GF-D8 (cell line): ENCODE measurements around the gene RALGAPA2.
A peak's percentile ranks its signal among the peaks of the same experiment; 100 is the strongest.

Source experiments
- DNase-seq: peaks from one replicate; lab custom pipeline; 2025; lab: John Stamatoyannopoulos, UW

The RALGAPA2 gene

DNA sequence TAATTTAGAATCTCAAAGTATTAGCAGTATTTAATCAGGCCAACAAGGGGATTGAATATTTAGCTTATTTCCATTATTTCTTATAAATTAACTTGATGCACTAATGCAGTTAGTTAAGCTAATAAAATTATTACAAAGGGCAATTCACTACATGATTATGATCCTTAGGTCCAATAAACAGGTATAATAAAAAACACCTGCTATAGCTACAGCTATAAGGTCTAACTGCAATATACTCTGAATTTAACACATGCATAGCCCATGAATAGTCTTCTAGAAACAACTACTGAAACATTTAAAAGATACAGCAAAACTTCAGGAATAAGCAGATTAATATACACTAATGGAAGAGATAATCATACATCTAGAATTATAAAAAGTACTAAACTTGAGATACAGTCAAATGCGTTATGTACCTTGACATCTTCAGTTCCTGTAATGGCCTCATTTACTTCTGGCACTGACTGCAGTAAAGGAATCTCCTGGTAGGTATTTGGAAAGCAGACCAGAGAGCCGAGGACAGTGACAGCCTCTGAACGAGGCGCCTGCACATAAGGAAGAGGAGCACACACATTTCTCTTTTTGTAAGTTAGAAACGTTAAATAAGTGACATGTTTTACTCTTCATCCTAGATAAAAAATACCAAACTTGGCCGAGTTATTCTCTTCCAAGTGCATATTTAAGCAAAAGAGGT, 176.1 kb downstream of the RALGAPA2 start:
- no peak for DNase-seq

DNA sequence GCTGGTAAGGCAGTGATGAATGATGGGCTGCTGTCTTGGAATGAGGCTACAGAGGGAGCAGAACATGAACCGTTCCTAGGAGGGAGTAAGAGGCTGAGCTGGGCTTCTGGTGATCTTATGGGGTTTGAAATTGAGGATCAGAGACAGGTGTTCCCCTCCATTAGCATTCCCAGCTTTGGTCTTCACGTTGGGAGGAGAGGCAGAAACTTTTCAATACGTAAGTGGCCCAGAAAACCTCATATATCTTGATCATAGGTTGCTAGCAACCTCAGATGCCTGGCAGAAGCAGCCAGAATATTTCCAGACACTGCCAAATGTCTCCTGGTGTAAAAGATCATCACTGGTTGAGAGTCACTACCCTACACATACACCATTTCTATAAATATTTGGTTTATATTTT, 177.4 kb downstream of the RALGAPA2 start:
- no peak for DNase-seq

DNA sequence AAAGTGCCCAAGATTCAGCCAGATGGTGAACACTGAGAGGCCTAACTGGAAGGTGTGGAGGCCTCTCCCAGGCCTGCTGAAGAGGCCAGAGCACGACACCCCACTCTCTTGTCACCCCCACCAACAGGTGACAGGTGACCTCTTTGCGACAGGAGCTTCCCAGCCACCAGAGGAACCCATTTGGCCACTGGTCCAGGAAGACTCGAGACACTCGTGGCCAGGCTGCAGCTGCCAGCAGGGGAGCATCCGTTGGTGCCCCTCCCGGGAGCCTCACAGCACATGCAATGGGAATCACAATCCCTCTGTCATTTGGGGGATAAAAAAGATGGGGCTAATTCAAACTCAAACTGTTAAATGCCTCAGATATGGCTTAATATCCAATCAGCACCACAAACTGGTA, 181.2 kb downstream of the RALGAPA2 start:
- no peak for DNase-seq

DNA sequence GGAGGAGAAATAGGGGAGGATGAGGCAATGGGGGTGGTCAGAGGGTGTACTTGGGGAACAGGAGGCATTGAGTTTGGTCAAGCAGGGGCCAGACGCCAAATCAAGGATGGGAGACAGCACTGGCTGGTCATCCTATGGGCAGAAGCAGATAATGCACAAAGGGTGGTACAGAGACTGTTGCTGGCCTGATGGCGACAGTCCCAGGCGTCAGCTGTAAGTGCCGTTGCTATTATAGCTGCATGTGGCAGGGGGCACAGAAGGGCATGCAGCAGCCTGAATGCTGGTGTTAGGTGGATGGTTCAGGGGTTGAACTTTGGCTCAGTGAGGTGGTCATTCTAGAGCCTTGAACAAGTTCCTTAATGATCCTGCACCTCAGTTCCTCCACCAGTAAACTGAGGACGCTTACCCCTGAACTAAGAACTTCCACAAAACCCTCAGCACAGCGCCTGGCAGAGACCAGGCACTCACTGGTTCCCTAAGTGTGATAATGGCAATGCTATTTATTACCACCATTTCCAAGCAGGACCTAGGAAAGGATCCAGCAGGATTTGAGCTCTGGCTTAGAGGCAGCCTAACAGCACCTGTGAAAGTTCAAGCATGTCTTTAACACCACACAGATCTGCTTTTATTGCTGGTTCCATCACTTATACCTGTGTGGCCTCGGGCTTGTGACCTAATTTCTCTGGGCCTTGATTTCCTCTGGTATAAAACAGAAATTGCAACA, 181.9 kb downstream of the RALGAPA2 start:
- no peak for DNase-seq

DNA sequence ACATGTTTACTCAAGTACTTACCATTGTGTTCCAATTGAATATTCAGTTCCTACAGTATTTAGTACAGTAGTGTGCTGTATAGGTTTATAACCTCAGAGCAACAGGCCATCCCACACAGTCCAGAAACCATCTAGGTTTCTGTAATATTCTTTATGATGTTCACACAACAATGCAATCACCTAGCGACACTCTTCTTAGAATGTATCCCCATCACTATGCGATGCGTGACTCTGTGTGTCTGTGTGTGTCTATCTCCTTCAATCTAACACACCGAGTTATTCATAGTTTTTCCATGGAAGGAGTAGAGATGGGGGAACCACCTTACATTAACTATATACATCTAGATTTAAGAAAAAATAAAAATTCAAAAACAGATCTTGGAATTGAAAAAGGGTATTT, 182.8 kb downstream of the RALGAPA2 start:
- no peak for DNase-seq

DNA sequence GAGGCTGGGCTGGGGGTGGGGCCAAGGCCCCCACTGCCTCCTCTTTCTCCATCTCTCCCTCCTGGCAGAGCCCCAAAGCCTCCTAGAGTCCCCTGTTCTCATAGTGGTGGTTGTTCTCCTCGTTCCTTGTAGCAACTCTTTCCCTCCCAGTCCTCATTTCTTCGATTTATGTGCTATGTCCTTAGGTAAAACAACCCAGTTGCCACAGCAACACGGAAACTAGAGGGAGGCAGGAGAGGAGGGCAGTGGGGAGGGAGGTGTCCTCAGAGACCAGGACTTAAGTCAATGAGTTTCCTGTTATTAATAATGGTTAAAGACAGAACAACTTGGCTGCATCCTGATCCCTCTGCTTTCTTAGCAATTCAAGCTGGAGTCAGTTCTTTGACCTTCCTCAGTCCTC, 183.6 kb downstream of the RALGAPA2 start:
- no peak for DNase-seq

DNA sequence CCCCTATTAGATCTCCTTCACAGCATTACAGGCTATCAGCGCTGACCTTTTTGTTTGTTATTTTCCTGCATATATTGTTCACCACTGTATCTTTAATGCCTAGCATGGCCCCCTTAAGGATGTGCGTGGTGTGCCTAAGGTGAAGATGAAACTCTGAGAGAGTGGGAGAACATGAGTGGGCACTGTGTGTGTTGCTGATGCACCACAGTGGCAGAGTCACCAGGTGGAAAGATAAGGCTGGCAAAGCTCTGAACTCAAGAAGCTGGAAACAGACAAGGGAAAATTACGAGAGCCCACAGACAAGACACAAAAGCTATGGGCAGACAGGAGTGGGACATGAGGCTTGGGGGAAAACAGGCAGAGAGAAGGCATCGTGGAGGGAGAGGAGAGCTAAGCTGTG, 184.8 kb downstream of the RALGAPA2 start:
- DNase-seq: no peak

DNA sequence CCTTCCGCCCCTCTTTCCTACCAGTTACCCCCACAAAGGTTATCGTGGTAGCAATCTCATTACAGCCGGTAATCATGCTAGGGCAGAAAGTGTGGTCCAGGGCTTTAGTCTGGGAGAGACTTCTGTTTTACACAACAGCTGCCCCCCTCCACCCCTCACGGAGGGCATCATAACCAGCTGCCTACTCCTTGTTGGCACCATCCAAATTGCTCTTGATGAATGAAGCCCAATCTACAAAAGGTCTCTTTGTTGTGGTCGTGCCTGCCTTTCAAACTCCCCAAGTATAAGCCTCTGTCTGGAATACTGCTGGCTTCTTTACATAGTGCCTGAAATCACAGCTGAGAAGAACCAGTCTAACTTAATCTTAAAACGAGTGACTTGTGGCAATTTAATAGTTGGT, 186.7 kb downstream of the RALGAPA2 start:
- DNase-seq: no peak

DNA sequence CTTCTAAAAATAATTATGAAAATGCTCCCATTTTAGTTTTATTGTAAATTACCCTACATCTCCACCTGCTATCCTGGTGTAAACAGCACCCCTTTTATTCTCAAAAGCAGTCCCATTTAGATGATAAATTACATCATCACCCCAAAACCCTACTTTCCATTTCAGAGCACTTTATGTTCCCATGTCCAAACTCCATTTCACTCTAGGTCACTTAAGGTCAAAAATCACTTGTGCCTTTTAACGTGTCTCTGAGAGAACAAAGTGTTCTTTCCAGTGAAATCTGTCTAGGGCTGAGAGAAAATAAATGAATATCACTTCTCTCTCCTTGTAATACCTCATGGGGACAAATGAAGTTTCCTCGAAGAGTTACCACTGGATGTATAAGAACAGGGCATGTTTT, 187.2 kb downstream of the RALGAPA2 start:
- DNase-seq: no peak

DNA sequence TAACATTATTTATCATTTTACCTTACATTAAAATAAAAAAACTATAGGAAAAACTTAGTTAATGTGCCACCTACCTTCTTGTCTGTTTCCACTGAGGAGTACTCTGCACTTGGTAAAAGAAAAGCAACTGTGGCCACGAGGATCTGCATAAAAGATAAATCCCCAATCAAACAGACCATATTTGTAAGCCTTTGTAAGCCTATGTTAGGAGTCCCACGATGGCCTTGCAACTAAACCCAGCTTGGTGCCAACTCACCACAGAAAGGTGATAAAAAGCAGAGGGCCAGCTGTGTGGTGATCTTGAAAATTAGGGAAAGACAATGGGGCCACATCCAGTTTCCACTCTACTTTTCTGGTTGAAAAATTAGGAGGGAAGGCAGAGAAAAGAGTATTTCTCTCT, 187.7 kb downstream of the RALGAPA2 start:
- no peak for DNase-seq

DNA sequence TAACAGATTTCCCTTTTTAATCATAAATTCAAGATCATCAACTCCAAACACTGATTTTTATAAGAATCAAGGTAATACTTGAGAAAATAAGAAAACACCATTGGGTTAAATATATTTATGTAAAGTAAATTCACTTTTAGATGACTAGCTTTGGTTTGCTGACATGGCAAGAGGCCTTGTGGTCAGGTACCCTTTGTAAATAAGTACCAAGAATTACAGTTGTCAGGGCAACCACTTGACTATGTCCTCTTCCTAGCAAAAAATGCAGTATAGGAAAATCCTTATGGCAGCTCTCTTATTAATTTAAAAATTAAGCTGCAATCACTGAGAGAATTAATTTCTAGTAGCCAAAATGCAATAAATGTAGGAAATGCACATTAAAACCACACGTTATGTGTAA, 190.7 kb downstream of the RALGAPA2 start:
- DNase-seq: no peak

DNA sequence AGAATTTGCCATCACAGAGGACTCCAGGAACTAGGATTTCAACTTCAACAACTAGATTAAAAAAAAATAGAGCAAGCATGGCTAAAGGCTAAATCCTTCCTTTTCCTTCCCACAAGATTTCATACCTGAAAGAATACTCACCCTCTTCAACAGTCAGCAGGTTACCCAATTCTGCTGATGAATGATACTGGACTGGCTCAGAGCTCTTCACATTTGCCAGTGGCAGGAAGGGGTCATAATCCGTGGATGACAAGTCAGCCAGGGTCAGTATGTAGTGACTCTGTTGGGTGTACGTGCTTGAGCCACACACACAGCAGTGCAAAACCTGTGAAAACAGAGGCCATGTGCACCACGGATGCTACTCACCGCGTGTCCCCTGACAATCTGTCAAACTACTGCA, 191.7 kb downstream of the RALGAPA2 start:
- no peak for DNase-seq

DNA sequence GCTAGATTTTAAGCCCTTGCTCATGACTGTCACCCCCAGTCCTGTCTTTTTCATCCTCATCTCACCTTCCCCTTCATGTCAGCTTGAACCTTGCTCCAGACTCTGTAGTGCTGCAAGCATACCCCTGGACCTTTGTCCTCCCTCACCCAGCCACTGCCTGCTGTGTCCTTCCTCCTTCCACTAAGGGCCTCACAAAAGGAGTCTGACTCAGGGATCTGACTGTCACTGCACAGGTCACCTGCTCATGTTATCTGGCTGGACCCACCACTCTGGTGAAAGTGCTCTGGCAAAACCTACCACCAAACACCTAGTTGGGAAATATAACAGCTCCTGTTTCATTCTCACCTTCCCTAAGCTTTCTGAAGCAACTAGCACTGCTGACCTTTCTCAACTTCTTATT, 193.2 kb downstream of the RALGAPA2 start:
- no peak for DNase-seq

DNA sequence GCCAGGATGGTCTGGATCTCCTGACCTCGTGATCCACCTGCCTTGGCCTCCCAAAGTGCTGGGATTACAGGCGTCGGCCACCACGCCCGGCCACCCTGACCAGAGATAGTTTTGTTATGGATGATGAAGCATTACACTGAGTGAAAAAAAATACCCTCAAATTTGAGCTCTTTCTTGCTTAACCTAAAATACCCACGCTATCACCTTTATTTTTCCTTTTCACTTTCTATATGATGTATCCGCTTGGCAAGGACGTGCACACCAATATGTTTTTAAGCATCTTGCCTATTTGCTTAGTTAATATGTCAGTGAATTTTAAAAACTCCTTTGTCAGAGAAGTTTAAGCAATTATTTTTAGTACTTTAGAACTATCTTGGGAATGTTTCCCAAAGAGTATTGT, 194.2 kb downstream of the RALGAPA2 start:
- no peak for DNase-seq

DNA sequence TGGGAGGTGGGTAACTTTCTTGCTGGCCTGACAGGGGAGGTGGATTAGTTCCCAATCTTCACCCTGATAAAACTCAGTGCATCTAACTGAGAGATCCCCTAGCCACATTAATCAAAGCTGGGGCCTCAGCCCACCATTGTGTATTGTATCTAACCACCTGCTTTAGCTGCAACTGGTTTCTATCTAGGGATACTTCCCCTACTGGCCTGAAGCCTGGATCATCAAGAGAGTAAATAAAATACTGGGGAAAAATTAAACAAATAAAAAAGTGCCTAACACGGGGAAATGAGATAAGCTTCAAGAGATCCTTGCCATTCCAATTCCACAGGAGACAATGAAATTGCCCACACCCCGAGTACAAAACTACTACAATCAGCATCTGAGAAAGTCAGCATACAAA, 195.1 kb downstream of the RALGAPA2 start:
- no peak for DNase-seq

DNA sequence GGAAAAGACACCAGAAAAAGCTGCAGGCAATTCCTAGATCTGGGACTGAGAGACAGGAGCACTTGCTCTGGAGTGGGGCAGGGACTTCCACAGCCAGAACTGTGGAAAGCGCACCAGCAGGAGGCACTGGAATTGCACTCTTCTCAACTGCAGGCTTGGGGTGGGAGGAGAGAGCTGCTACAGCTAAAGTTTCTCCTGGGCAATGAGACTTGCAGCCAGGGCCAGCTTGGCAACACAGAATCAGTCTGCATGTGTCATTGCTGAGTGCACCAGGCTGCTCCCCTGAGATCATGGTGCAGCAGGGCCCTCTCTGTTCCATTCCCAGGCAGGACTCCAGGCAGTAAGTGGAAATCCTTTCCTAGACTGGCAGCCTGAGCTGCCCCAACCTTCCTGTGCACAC, 198.7 kb downstream of the RALGAPA2 start:
- no peak for DNase-seq

DNA sequence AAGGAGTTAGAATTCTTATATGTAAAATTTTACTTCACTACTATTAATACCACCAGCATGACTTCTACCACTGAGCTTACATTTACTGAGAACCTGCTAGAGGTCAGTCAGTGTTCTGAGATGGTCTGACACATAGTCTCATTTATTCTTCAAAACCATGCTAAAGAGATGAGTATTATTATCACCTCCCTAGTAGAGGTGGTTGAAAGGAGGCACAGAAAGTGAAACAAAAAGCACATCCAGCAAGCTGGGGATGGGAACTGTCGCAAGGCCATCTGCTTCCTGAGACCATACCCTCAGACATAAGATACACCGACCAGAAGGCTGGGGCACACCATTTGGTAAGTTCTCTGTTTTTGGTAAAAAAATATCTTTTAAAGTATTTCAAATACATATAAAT, 206.9 kb downstream of the RALGAPA2 start:
- peak; percentile 5 for DNase-seq

DNA sequence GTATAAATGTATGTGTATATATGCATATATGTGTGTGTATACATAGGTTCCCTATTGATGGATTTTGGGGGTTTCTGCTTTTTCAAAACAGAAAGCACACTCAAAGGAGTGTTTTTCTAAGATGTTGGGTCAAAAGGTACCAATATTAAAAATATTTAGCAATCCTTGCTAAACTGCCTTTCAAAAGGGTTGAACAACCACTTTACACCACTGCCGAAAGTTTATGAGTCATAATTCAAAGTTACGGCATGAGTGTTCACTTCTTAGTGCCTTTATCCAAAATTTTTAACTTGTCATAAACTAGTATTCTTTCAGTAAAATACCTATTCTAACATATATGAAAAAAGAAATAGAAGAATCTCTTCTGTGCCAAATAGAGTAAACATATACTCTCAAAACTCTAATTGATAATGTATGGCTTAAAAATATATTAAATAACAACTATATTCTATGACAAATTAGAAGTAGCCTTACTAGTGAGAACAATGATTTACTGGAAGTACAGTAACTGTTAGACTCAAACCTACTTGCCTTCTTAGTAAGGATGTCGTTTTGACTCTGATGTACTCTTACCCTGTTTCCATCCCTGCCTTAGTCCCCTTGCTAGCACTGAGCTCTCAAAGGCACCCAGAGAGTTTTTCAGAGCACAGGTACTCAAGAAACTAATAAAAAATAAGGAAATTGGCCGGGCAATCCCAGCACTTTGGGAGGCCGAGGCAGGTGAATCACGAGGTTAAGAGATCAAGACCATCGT, 208.5 kb downstream of the RALGAPA2 start:
- no peak for DNase-seq

DNA sequence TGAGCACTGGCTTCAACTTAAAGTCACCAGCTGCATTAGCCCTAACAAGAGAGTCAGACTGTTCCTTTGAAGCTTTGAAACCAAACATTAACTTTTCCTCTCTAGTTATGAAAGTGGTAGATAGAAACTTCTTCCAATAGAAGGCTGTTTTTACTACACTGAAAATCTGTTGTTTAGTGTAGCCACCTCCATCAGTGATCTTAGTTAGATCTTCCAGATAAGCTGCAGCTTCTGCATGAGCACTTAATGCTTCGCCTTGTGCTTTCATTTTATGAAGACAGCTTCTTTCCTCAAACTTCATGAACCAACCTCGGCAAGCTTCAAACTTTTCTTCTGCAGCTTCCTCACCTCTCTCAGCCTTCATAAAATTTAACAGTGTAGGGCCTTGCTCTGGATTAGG, 211.3 kb downstream of the RALGAPA2 start:
- no peak for DNase-seq

DNA sequence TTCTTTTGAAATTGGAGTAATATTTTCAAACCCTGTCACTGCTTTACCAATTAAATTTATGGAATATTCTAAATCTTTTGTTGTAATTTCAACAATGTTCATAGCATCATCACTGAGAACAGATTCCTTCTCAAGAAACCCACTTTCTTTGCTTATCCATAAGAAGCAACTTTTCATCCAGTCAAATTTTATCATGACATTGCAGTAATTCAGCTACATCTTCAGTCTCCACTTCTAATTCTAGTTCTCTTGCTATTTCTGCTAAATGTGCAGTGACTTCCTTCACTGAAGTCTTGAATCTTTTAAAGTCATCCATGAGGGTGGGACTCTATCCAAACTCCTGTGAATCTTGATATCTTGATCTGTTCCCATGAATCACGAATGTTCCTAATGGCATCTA, 212.1 kb downstream of the RALGAPA2 start:
- DNase-seq: no peak

DNA sequence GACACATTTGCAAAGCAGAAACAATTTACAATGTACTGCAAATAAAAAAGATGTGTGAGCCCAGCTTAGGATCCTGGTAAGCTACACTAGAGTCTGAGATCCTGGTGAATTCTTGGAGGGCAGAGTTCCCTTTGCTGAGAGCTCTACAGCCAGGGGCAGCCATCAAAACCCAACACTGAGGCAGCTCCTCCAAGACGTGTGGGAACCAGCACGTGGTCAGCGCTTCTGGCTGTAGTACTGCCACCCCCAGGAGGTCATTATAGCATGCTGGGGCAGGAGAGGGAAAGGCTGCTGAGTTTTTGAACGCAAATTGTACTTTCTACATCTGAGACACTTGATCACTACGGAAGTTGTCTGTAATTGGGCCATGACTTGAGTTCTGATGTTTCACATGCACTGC, 213.0 kb downstream of the RALGAPA2 start:
- no peak for DNase-seq

DNA sequence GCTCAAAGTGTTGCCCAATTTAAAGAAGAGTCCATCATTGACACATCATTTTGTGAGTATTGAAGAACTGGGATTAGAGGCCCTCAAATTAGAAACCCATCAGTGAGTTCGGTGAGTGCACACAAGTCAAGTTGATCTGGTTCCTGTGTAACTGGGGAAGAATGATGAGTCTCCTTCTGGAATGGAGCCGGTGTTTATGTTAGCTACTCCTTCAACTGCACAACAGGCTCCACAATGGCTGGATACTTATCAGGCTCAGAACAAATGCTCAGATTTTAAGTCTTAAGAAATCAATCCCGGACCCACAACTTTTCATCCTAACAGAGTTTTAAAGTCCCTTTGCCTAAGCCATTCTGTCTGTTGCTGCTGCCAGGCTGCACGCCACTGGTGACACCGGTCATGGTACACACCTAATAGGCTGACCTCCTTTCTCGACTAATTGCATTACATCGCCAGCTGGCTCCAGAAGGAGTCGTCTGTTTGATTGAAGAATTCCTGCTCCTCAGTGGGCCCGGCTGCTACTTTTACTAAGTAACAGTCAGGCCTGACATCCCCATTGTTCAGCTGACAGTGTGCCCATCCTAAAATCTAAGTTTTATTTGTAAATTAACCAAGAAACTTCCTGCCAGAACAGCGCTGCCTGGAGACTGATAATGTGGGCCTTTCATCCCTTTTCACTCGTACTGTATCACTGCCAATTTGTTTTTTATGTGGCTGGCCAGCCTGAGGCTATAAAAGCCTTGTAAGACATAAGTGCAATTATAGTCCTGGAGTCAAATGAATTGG, 214.2 kb downstream of the RALGAPA2 start:
- no peak for DNase-seq
